DND-41 (cell line): ENCODE data around the gene KATNA1.

Source experiments
- ATAC-seq: fragments of 200-7000 bp; cut with Tn5 transposase; 3 replicates; pipeline ENCODE4 v1.9.1; 2021; ENCODE audit warnings: low read depth; ENCODE audit not compliant: insufficient read depth
- DNase-seq: peaks from one replicate; pipeline ENCODE4 v3.0.0-alpha.2; 2020
- H2AFZ ChIP-seq: 2 replicates; pipeline ENCODE4 v1.6.0; 2012; ENCODE audit warnings: low read depth, low read length
- H3K27ac ChIP-seq: 2 replicates; pipeline ENCODE4 v1.5.1; 2012; ENCODE audit warnings: low read length, inconsistent platforms
- H3K27me3 ChIP-seq: fragments of 200-600 bp; sonication (generic); 2 replicates; pipeline ENCODE4 v1.6.0; 2012; ENCODE audit warnings: low read length, mild to moderate bottlenecking, inconsistent platforms; ENCODE audit not compliant: insufficient read depth, poor library complexity
- H3K36me3 ChIP-seq: 2 replicates; pipeline ENCODE4 v1.5.1; 2012; ENCODE audit warnings: low read length, inconsistent platforms; ENCODE audit not compliant: insufficient read depth
- H3K4me1 ChIP-seq: 2 replicates; pipeline ENCODE4 v1.5.1; 2012; ENCODE audit warnings: mild to moderate bottlenecking, low read length; ENCODE audit not compliant: insufficient read depth
- H3K4me2 ChIP-seq: 2 replicates; pipeline ENCODE4 v1.6.0; 2012; ENCODE audit warnings: mild to moderate bottlenecking, moderate library complexity, low read length, inconsistent platforms; ENCODE audit not compliant: insufficient read depth
- H3K4me3 ChIP-seq, 2 experiments: fragments of 200-600 bp in 1 of 2; shearing (Covaris generic) in 1 of 2; 2 replicates each; pipeline ENCODE4 v1.5.1; 2012 to 2016; ENCODE audit warnings: inconsistent platforms in 2 of 2, low read length in 2 of 2, mild to moderate bottlenecking in 2 of 2, low read depth in 1 of 2, moderate library complexity in 1 of 2
- H3K79me2 ChIP-seq: 2 replicates; pipeline ENCODE4 v1.6.0; 2012; ENCODE audit warnings: low read length, inconsistent platforms; ENCODE audit not compliant: insufficient read depth
- H3K9ac ChIP-seq: 2 replicates; pipeline ENCODE4 v1.6.0; 2012; ENCODE audit warnings: low read depth, mild to moderate bottlenecking, inconsistent platforms, low read length, moderate library complexity
- H3K9me3 ChIP-seq: 2 replicates; pipeline ENCODE4 v1.5.1; 2012; ENCODE audit warnings: low read length, moderate library complexity, mild to moderate bottlenecking, inconsistent platforms; ENCODE audit not compliant: insufficient read depth, severe bottlenecking
- H4K20me1 ChIP-seq: 2 replicates; pipeline ENCODE4 v1.6.0; 2012; ENCODE audit warnings: low read length; ENCODE audit not compliant: insufficient read depth
- CTCF ChIP-seq: IDR thresholded peaks from 2 replicates; pipeline ENCODE4 v1.5.1; 2012; ENCODE audit warnings: borderline replicate concordance, low read length, moderate library complexity, mild to moderate bottlenecking; ENCODE audit not compliant: poor library complexity, severe bottlenecking; ENCODE audit errors: extremely low read depth
- EZH2 ChIP-seq: IDR thresholded peaks from 3 replicates; pipeline ENCODE4 v1.6.1; 2012; ENCODE audit warnings: borderline replicate concordance, low read depth, mild to moderate bottlenecking, moderate library complexity, low read length, inconsistent platforms; ENCODE audit not compliant: severe bottlenecking

The KATNA1 gene

GRCh38 chr6:149642829-149643580 is 5.5 kb downstream of the KATNA1 start:
- ATAC-seq: no peak
- peaks cover 7% of the 10 kb centered on the region; the same call in 1 of the 2 replicates for H4K20me1 ChIP-seq
- H3K4me3 ChIP-seq: no peak overlapping the region
- no peaks in the 10 kb centered on the region for H3K9me3 ChIP-seq
- TF ChIP-seq CTCF (no peak), EZH2 (no peak)
- H3K4me2 ChIP-seq: no peak overlapping the region
- no peaks in the 10 kb centered on the region for H3K27me3 ChIP-seq
- no peak overlapping the region for H3K9ac ChIP-seq
- H2AFZ ChIP-seq: no peak overlapping the region
- no peak overlapping the region for H3K27ac ChIP-seq
- peaks cover 90% of the 10 kb centered on the region for H3K79me2 ChIP-seq
- no peak for DNase-seq
- peaks cover 6% of the 10 kb centered on the region; the same call in 1 of the 2 replicates for H3K36me3 ChIP-seq
- peaks cover 25% of the 10 kb centered on the region for H3K4me1 ChIP-seq

DNA sequence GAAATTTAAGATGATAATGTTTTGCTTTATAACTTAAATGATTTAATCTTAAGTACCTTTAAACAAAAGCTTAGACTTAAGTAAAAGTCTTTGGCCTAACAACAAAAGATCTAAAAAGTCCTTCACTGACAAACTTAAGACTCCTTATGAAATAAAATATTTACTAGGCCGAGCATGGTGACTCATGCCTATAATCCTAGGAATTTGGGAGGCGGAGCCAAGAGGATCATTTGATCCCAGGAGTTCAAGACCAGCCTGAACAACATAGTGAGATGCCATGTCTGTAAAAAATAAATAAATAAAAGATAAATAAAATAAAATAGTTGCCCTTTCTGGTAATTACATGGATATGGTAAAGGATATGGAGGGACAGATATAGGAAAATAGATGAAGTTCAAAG is 12.4 kb downstream of the KATNA1 start:
- TF ChIP-seq EZH2 (no peak), CTCF (no peak)
- DNase-seq (no peak), ATAC-seq (no peak)
- no peaks in the 10 kb centered on the region for H3K9me3 ChIP-seq
- no peak overlapping the region for H2AFZ ChIP-seq
- H3K79me2 ChIP-seq: peaks cover 32% of the 10 kb centered on the region
- no peak overlapping the region for H3K9ac ChIP-seq
- no peak overlapping the region for H3K27ac ChIP-seq
- no peak overlapping the region for H3K4me3 ChIP-seq
- H3K4me1 ChIP-seq: no peaks in the 10 kb centered on the region
- no peaks in the 10 kb centered on the region for H3K27me3 ChIP-seq
- H4K20me1 ChIP-seq: no peaks in the 10 kb centered on the region
- H3K36me3 ChIP-seq: peaks cover 32% of the 10 kb centered on the region; the same call in 1 of the 2 replicates
- H3K4me2 ChIP-seq: no peak overlapping the region

GRCh38 chr6:149634315-149634714 is 14.2 kb downstream of the KATNA1 start:
- Histone ChIP-seq H3K9me3 (no peaks in the 10 kb centered on the region), H3K4me3 (no peak overlapping the region), H3K4me2 (no peak overlapping the region), H4K20me1 (no peaks in the 10 kb centered on the region), H3K9ac (no peak overlapping the region), H3K79me2 (peaks cover 18% of the 10 kb centered on the region), H3K27me3 (no peaks in the 10 kb centered on the region), H3K4me1 (no peaks in the 10 kb centered on the region), H3K36me3 (peaks cover 44% of the 10 kb centered on the region), H2AFZ (no peak overlapping the region), H3K27ac (no peak overlapping the region)
- DNase-seq: no peak
- TF ChIP-seq EZH2: no peak
- TF ChIP-seq CTCF: no peak
- no peak for ATAC-seq
